GM21423 (cell line): ENCODE results near the gene DHX34.
"Not testable (repeated sequence)": the region's sequence is repeated elsewhere in the genome, so short reads cannot be mapped to it uniquely, and the experiment has no call there.

ENCODE experiments used
- ATAC-seq: cut with Tn5 transposase; IDR thresholded peaks from one replicate; pipeline ENCODE4 v1.9.1; 2021; ENCODE audit warnings: mild to moderate bottlenecking, moderate library complexity; ENCODE audit not compliant: unreplicated experiment

DHX34 gene

GRCh38 chr19:47388721-47389120, 39.6 kb downstream of the DHX34 start:
- not testable (repeated sequence) for ATAC-seq

- no peak for ATAC-seq
These were observed 40.0 kb downstream of the DHX34 start for GRCh38 chr19:47389150-47389556.

- ATAC-seq = no peak
These were observed 41.7 kb downstream of the DHX34 start for GRCh38 chr19:47390533-47391488.

- no peak for ATAC-seq
These were observed 42.6 kb downstream of the DHX34 start for GRCh38 chr19:47391510-47392223.

- ATAC-seq = no peak
These were observed 49.8 kb downstream of the DHX34 start for GRCh38 chr19:47398707-47399597.

GRCh38 chr19:47402504-47402903, 53.4 kb downstream of the DHX34 start:
- no peak for ATAC-seq

- ATAC-seq = no peak
These were observed 55.5 kb downstream of the DHX34 start for GRCh38 chr19:47404334-47405196.

- no peak for ATAC-seq
These were observed 56.1 kb downstream of the DHX34 start for GRCh38 chr19:47405197-47405550.

- no peak for ATAC-seq
These were observed 56.8 kb downstream of the DHX34 start for GRCh38 chr19:47405854-47406417.

GRCh38 chr19:47406711-47407416, 57.7 kb downstream of the DHX34 start:
- no peak for ATAC-seq

GRCh38 chr19:47407417-47407774, 58.3 kb downstream of the DHX34 start:
- no peak for ATAC-seq

GRCh38 chr19:47408156-47408938, 59.2 kb downstream of the DHX34 start:
- ATAC-seq = no peak

- ATAC-seq = no peak
These were observed 62.0 kb downstream of the DHX34 start for GRCh38 chr19:47411101-47411500.

GRCh38 chr19:47411696-47412095, 62.6 kb downstream of the DHX34 start:
- ATAC-seq = not testable (repeated sequence)

- ATAC-seq = no peak
These were observed 64.8 kb downstream of the DHX34 start for GRCh38 chr19:47413941-47414340.

- no peak for ATAC-seq
These were observed 65.4 kb downstream of the DHX34 start for GRCh38 chr19:47414469-47414868.

- ATAC-seq = no peak
These were observed 67.0 kb downstream of the DHX34 start for GRCh38 chr19:47415953-47416642.

GRCh38 chr19:47416643-47416985, 67.5 kb downstream of the DHX34 start:
- ATAC-seq = no peak
